NCI-H146 (cell line): ENCODE results near the gene PRKAG2.
A peak's percentile ranks its signal among the peaks of the same experiment; 100 is the strongest.
"Not testable (repeated sequence)": the region's sequence is repeated elsewhere in the genome, so short reads cannot be mapped to it uniquely, and the experiment has no call there.

Experiments used
- DNase-seq: peaks from one replicate; lab custom pipeline; 2025; lab: John Stamatoyannopoulos, UW

PRKAG2 gene

DNA sequence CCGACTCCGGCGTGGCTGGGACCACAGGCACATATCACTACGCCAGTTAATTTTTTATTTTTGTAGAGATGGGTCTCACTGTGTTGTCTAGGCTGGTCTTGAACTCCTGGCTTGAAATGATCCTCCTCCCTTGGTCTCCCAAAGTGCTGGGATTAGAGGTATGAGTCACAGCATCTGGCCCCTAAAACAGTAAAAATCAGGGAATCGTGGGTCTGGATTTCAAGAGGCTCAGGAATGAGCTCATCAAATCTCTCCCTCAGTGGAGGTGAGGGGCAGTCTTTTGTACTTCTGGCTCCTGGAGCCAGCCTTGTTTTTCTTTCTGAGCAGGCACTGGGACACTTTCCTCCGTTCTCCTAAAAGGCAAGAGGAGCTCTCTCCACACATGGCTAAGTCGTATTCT lies 325.1 kb downstream of the PRKAG2 start:
- no peak for DNase-seq

DNA sequence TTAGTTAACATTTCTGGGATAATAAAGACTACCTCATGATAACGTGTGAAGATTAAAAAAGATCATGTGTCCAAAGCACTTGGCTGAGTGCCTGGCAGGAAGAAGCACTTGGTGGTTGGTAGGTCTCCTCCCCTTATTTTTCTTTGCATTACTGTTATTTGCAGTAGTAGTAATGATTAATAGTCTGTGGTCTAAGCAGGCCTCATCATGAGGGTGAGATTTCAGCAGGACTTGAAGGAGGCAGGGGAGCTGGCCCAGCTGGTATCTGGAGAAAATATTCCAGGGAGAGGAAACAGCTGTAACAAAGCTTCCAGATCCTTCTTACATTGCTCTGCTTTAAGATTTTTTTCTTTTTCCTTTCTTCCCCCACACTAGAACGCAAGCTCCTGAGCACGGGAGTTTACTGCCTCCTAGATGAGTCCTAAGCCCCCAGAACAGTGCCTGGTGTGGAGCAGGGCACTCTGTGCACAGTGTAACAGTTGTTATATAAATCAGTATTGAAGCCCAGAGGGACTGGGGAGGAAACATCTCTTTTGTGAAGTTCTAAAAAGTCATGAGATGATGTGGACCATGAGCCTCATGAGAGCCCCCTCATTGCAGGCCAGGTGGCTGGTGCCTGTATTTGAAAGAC lies 326.1 kb downstream of the PRKAG2 start:
- no peak for DNase-seq

DNA sequence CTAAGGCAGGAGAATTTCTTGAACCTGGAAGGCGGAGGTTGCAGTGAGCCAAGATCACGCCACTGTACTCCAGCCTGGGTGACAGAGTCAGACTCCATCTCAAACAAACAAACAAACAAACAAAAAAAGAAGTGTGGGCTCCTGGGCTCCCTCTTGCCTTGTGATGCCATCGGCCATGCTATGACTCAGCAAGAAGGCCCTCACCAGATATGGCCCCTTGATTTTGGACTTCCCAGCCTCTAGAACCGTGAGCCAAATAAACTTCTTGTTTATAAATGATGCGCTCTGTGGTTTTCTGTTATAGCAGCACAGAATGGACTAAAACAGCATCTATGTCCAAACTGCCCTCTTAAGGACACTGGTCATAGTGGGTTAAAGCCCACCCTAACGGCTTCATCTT lies 327.3 kb downstream of the PRKAG2 start:
- DNase-seq, result no peak

- DNase-seq, result no peak
These were observed 327.8 kb downstream of the PRKAG2 start for GRCh38 chr7:151549083-151549482.

DNA sequence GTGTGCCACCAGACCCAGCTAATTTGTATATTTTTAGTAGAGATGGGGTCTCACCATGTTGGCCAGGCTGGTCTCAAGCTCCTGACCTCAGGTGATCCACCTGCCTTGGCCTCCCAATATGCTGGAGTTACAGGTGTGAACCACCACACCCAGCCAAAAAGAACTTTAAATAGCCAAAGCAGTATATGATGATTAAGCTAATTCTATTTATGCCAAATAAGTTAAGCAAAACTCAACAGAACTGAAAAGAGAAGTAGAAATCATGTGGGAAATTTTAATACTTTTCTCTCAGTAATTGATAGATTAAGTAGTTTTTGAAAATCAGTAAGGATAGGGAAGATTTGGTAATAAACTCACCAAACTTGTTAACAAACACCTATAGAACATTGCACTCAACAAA lies 332.7 kb downstream of the PRKAG2 start:
- no peak for DNase-seq

DNA sequence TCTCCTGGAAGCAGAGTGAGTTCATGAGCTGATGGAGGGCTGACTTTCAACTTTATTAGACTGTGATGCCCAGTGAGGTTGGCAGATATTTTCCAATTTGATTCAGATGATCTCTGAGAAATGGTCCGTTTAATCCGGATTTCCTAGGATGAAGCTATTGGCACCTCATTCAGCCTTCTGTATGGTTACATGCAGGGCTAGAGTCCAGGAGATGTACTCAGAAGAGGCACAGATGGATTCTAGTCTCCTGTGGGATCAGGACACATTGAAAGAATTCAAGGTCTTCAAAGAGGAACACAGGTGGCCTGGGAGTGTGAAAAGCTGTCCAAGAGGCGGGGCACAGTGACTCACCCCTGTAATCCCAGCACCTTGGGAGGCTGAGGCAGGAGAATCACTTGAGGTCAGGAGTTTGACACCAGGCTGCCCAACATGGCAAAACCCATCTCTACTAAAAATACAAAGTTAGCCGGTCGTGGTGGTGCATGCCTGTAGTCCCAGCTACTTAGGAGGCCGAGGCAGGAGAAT lies 334.2 kb downstream of the PRKAG2 start:
- DNase-seq, result no peak

GRCh38 chr7:151541709-151542499 lies 335.0 kb downstream of the PRKAG2 start:
- no peak for DNase-seq

- DNase-seq, result no peak
These were observed 336.8 kb downstream of the PRKAG2 start for GRCh38 chr7:151540146-151540545.

DNA sequence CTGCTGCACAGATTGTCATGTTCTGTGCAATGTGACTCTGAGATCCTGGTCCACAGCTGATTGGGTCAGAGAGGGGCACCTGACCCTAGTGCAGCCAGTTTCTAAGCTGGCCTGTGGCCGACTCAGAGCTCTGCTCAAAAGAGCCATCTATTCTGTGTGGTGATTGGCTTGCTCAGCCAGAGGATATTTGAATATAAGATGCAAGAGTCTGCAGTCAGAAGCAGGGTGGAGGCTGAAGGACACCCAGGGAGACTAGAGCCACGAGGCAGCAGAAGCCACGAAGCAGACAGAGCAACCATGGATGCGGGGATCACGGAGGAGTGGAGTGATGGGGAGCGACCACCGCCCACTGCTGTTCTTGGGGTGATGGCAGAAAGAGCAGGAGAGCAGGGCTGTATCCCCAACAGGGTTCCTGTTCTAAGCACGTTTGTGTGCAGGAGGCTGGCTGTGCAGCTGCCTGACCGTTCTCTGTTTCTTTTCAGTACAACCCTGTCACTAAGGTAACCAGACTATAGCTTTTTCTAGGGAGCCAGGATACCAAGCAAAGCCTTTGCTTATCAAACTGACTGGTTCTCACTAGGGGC lies 337.7 kb downstream of the PRKAG2 start:
- DNase-seq, result peak; percentile 79

DNA sequence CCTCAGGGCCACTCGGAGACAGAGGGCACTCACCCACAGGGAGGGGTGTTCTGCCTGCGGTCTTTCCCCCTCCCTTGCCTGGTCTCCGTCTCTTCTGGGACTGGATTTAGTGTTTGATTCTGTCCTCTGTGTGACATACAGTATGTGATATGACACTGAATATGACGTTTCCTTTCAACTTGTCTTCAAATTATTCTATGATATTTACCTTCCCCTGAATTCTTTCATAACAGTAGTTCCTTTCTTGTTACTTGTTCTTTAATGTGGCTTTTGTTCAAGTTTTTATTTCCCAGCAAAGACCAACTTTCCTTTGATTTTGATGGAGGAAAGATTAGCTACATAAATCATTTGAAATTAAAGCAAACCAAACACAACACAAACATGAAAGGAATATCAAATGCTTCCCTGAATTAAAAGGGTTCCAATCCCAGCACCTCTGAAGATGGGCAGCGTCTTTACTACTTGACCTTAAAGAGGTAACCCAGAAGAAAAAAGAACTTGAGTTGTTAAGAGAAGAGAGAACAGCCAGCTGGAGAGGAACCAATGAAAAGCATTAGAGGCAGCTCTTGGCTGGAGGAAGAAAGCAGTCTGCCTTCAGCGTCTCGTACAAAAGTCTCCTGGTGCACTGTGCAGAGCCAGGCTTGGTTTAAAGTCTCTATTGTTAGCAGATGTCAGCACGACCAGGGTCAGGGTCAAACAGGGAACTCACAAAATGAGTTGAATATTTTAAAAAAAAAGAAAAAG lies 338.9 kb downstream of the PRKAG2 start:
- DNase-seq, result no peak

GRCh38 chr7:151536178-151536577 lies 340.7 kb downstream of the PRKAG2 start:
- DNase-seq, result not testable (repeated sequence)

DNA sequence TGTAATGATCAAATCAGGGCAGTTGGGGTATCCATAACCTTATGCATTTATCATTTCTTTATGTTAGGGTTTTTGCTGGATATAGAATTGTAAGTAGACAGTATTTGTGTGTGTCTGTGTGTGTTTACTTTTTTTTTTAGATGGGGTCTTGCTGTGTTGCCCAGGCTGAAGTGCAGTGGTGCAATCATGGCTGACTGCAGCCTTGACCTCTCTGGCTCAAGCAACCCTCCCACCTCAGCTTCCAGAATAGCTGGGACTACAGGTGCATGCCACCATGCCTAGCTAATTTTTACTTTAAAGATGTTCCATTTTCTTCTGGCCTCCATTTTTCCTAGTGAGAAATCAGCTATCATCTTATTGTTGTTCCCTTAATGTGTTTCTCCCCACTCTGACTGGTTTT lies 347.1 kb downstream of the PRKAG2 start:
- no peak for DNase-seq

GRCh38 chr7:151524845-151525244 lies 352.1 kb downstream of the PRKAG2 start:
- DNase-seq, result no peak

- no peak for DNase-seq
These were observed 352.6 kb downstream of the PRKAG2 start for GRCh38 chr7:151524331-151524730.

GRCh38 chr7:151520419-151521261 lies 356.3 kb downstream of the PRKAG2 start:
- DNase-seq, result peak; percentile 60

GRCh38 chr7:151519765-151520418 lies 357.0 kb downstream of the PRKAG2 start, which contains the start of gene RHEB:
TSS of gene RHEB (minus strand) at chr7:151519895. CDS start at chr7:151519511, 384 bp downstream.
- DNase-seq, result peak; percentile 99

DNA sequence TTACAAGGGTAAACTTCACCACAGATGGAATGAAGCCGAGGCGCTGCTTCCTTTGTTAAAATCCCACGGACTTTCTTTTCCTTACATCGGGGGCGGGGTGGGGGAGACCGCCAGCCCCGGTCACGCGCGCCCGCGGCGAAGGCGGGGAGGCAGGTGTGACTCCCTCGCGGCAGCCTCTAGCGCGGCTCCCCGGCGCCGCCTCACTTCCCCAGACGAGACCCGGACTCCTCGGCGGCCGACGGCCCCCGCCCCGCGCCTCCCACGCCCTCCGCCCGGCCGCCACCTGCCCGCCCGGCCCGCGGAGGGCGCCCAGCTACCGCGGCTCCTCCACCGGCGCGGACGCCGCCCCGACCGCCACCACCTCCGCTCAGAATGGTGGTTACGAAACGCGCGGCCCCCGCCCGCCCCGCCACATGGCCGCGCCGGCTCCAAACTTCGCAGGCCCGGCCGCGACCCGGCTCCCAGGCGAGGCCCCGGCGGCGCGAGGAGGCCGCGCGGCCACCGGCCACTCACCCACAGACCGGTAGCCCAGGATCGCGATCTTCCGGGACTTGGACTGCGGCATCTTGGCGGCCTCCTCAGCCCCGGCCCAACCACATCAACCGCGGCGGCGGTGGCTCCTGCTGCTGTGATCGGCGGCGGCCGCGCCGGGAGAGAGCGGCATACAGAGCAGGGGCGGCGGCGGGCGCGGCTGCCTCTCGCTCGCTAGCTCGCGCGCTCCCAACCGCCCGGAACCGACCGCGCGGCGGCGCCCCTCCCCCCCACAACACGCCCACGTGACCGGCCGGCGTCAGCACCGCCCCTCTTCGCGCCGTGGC lies 357.8 kb downstream of the PRKAG2 start:
- DNase-seq, result peak; percentile 48

GRCh38 chr7:151518105-151518946 lies 358.6 kb downstream of the PRKAG2 start:
- DNase-seq, result peak; percentile 23

- no peak for DNase-seq
These were observed 359.3 kb downstream of the PRKAG2 start for GRCh38 chr7:151517601-151518104.
